GM12891 (cell line): ENCODE data around the gene RBMS3.

Experiments
- POLR2A ChIP-seq: IDR thresholded peaks from 2 replicates; pipeline ENCODE4 v1.6.1; 2011; ENCODE audit warnings: low read depth, low read length, control low read depth
- POLR2AphosphoS5 ChIP-seq: IDR thresholded peaks from 2 replicates; pipeline ENCODE4 v1.6.1; 2011; ENCODE audit warnings: low read depth, low read length, control low read depth

DNA sequence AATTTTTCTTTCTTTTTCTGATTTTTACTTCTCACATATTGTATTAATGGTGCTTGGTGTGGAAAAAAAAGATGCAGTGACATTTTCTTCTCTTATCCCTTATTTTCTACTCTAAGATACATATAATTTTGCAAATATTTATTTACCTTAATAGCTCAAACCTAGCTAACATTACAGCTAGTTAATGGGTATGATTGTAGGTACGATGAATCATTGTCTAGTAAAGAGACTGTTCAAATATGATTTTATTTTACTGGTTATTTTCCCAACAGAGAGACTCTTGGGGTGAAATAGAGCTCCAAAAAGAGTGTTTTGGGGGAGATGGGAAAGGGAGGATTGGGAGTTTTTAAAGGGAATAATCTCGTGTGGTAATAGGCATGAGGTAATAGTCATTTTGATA lies 206.0 kb downstream of the RBMS3 start:
- TF ChIP-seq POLR2AphosphoS5 (no peak), POLR2A (no peak)
